ENCODE measurements around the gene IQCK. TPM values are rescaled to one million over a fixed set of nuclear protein-coding genes. Genes with fewer than 3 reads are reported as not detected.
A peak's percentile ranks its signal among the peaks of the same experiment; 100 is the strongest.

Gene IQCK
- total RNA-seq, 1 donor from 2014 or later = 18.6 TPM

DNA sequence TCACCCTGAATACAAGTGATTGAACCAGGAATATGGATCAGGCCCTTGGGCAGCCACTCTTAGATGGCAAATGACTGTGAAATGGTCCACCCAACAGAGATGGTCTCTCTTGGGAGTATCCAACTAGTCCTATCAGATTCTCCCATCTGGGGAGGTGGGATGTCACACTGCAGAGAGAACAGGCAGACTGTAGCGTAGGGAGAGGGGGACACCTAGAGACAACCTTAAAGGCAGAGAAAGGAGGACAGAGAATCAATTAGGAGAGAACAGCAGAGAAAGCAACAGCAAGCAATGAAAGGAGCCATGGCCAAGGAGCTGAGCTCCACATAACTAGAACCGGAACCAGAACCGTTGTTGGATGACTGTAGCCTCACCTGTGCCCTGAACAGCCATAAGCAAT, 37.2 kb downstream of the IQCK start:
- Mint-ChIP-seq H3K27ac (ENCODE audit: unreplicated experiment) (no peak overlapping the region), H3K9me3 (ENCODE audit: unreplicated experiment) (no peaks in the 10 kb centered on the region), H3K4me3 (ENCODE audit: unreplicated experiment) (peak overlapping the region; percentile 44), H3K4me1 (ENCODE audit: unreplicated experiment) (peaks cover 30% of the 10 kb centered on the region), H3K36me3 (ENCODE audit: low read depth, unreplicated experiment) (no peaks in the 10 kb centered on the region), H3K27me3 (ENCODE audit: unreplicated experiment) (no peaks in the 10 kb centered on the region)
- DNase-seq (ENCODE audit: low spot score) = no peak
- TF ChIP-seq CTCF (IDR thresholded peaks at IDR 0.05; ENCODE audit: unreplicated experiment) = no peak

DNA sequence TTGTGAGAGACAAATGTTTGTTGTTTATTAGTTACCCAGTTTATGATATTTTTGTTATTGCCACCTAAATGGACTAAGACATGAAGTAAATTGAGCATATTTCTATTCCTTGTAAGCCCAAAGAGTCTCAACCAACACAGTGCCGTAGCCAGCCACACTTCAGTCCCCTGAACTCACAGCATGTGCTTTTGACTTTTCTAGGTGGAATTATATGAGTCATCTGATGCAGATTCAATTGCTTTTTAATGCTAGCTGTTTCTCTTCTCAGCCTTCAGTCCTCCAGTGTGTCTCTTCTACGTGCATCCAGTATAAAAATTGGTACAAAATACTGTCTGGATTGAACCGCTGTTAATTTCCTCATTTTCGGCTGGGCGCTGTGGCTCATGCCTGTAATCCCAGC, 39.0 kb downstream of the IQCK start:
- H3K27ac Mint-ChIP-seq (ENCODE audit: unreplicated experiment) = no peak overlapping the region
- no peak for DNase-seq (ENCODE audit: low spot score)

GRCh38 chr16:19757762-19758595, 39.9 kb downstream of the IQCK start:
- Mint-ChIP-seq H3K27ac (ENCODE audit: unreplicated experiment) (peak overlapping the region; percentile 14), H3K9me3 (ENCODE audit: unreplicated experiment) (no peaks in the 10 kb centered on the region), H3K4me3 (ENCODE audit: unreplicated experiment) (no peak overlapping the region), H3K36me3 (ENCODE audit: low read depth, unreplicated experiment) (no peaks in the 10 kb centered on the region), H3K4me1 (ENCODE audit: unreplicated experiment) (peaks cover 19% of the 10 kb centered on the region), H3K27me3 (ENCODE audit: unreplicated experiment) (no peaks in the 10 kb centered on the region)
- no peak for TF ChIP-seq CTCF (IDR thresholded peaks at IDR 0.05; ENCODE audit: unreplicated experiment)
- DNase-seq (ENCODE audit: low spot score) = no peak

More for the DNA sequence above, 39.0 kb downstream of the IQCK start:
- TF ChIP-seq CTCF (IDR thresholded peaks at IDR 0.05; ENCODE audit: unreplicated experiment) = no peak
- Mint-ChIP-seq H3K27me3 (ENCODE audit: unreplicated experiment) (no peaks in the 10 kb centered on the region), H3K9me3 (ENCODE audit: unreplicated experiment) (no peaks in the 10 kb centered on the region), H3K4me1 (ENCODE audit: unreplicated experiment) (peaks cover 19% of the 10 kb centered on the region), H3K4me3 (ENCODE audit: unreplicated experiment) (no peak overlapping the region), H3K36me3 (ENCODE audit: low read depth, unreplicated experiment) (no peaks in the 10 kb centered on the region)

- Mint-ChIP-seq H3K27ac (ENCODE audit: unreplicated experiment) (no peak overlapping the region), H3K4me3 (ENCODE audit: unreplicated experiment) (no peak overlapping the region), H3K4me1 (ENCODE audit: unreplicated experiment) (no peaks in the 10 kb centered on the region), H3K9me3 (ENCODE audit: unreplicated experiment) (no peaks in the 10 kb centered on the region), H3K36me3 (ENCODE audit: low read depth, unreplicated experiment) (no peaks in the 10 kb centered on the region), H3K27me3 (ENCODE audit: unreplicated experiment) (no peaks in the 10 kb centered on the region)
- no peak for TF ChIP-seq CTCF (IDR thresholded peaks at IDR 0.05; ENCODE audit: unreplicated experiment)
- DNase-seq (ENCODE audit: low spot score) = no peak
Measured at GRCh38 chr16:19760356-19761060, 42.4 kb downstream of the IQCK start.
